GM18517 (cell line): ENCODE data around the gene POMT2.
"Not testable (repeated sequence)": the region's sequence is repeated elsewhere in the genome, so short reads cannot be mapped to it uniquely, and the experiment has no call there.

ENCODE experiments used
- ATAC-seq: cut with Tn5 transposase; IDR thresholded peaks from one replicate; pipeline ENCODE4 v1.9.1; 2021; ENCODE audit warnings: mild to moderate bottlenecking, moderate library complexity; ENCODE audit not compliant: unreplicated experiment

The POMT2 gene

GRCh38 chr14:77324816-77325745 is 4.4 kb upstream of the POMT2 start:
- ATAC-seq = no peak

- ATAC-seq = no peak
These were observed 3.6 kb upstream of the POMT2 start for GRCh38 chr14:77324289-77324688.

GRCh38 chr14:77323571-77323970 is 2.9 kb upstream of the POMT2 start:
- no peak for ATAC-seq

- ATAC-seq = no peak
These were observed 2.3 kb upstream of the POMT2 start for GRCh38 chr14:77322951-77323350.

GRCh38 chr14:77322250-77322902 is 1.7 kb upstream of the POMT2 start:
- ATAC-seq = no peak

GRCh38 chr14:77319422-77319821 is 1.3 kb downstream of the POMT2 start:
- no peak for ATAC-seq

GRCh38 chr14:77318756-77319155 is 1.9 kb downstream of the POMT2 start:
- ATAC-seq = not testable (repeated sequence)

- no peak for ATAC-seq
These were observed 2.6 kb downstream of the POMT2 start for GRCh38 chr14:77318006-77318553.

- no peak for ATAC-seq
These were observed 3.8 kb downstream of the POMT2 start for GRCh38 chr14:77316872-77317301.

GRCh38 chr14:77316195-77316505 is 4.5 kb downstream of the POMT2 start:
- no peak for ATAC-seq

- ATAC-seq = no peak
These were observed 5.9 kb downstream of the POMT2 start for GRCh38 chr14:77314539-77315457.

- ATAC-seq = no peak
These were observed 6.6 kb downstream of the POMT2 start for GRCh38 chr14:77314043-77314442.

GRCh38 chr14:77313371-77313770 is 7.3 kb downstream of the POMT2 start:
- ATAC-seq = no peak

GRCh38 chr14:77311217-77311616 is 9.5 kb downstream of the POMT2 start:
- no peak for ATAC-seq

- no peak for ATAC-seq
These were observed 10.7 kb downstream of the POMT2 start for GRCh38 chr14:77310026-77310425.

GRCh38 chr14:77309131-77309530 is 11.6 kb downstream of the POMT2 start:
- no peak for ATAC-seq

- no peak for ATAC-seq
These were observed 13.7 kb downstream of the POMT2 start for GRCh38 chr14:77306851-77307496.

- no peak for ATAC-seq
These were observed 14.3 kb downstream of the POMT2 start for GRCh38 chr14:77306416-77306815.

- no peak for ATAC-seq
These were observed 15.0 kb downstream of the POMT2 start for GRCh38 chr14:77305696-77306095.

GRCh38 chr14:77303417-77304156 is 17.1 kb downstream of the POMT2 start:
- no peak for ATAC-seq
